Tibial artery (tissue), 4 donors: Measurements from ENCODE around the gene HEPN1.

ENCODE experiments used
- DNase-seq, 2 donors: peaks; one replicate each; pipeline ENCODE4 v3.0.0-alpha.2; 2019
- H3K27ac ChIP-seq, 2 donors: fragments of 200-600 bp; sonication (generic) in 1 of 2; 1 replicate in 1 of 2; 2 replicates in 1 of 2; pipeline ENCODE4 v1.5.1; 2018 to 2019; ENCODE audit warnings: mild to moderate bottlenecking in 1 of 2
- H3K27me3 ChIP-seq, 2 donors: fragments of 200-600 bp; sonication (generic) in 1 of 2; one replicate each; pipeline versions ENCODE4 v1.5.1 to v1.6.0; 2016 to 2019
- H3K36me3 ChIP-seq, 3 donors: fragments of 200-600 bp; sonication (generic) in 2 of 3; one replicate each; pipeline ENCODE4 v1.5.1; 2016 to 2019; ENCODE audit warnings: mild to moderate bottlenecking in 2 of 3
- H3K4me1 ChIP-seq, 4 donors: fragments of 200-600 bp; sonication (generic) in 2 of 4; 1 replicate in 3 of 4; 2 replicates in 1 of 4; pipeline ENCODE4 v1.5.1; 2016 to 2019
- H3K4me3 ChIP-seq, 2 donors: fragments of 200-600 bp; sonication (generic) in 1 of 2; 1 replicate in 1 of 2; 2 replicates in 1 of 2; pipeline ENCODE4 v1.5.1; 2018 to 2019; ENCODE audit warnings: mild to moderate bottlenecking in 2 of 2
- H3K9me3 ChIP-seq, 3 donors: fragments of 200-600 bp; sonication (generic) in 1 of 3; one replicate each; pipeline ENCODE4 v1.5.1; 2016 to 2019
- intact Hi-C: fragments of 100-400 bp; cut with DNase I; formaldehyde crosslinking; loops from one replicate; pipeline ENCODE4 v1.15.0; 2023; ENCODE audit warnings: low total_unique reads
- TF ChIP-seq, protein P1 (sequence below), 2 experiments: fragments of 200-600 bp in 1 of 2; fragments of 450-650 bp in 1 of 2; IDR thresholded peaks; one replicate each; pipeline ENCODE4 v1.5.1; 2017 to 2019; ENCODE audit warnings: antibody characterized with exemption in 2 of 2, mild to moderate bottlenecking in 1 of 2, moderate library complexity in 1 of 2

The HEPN1 gene

DNA sequence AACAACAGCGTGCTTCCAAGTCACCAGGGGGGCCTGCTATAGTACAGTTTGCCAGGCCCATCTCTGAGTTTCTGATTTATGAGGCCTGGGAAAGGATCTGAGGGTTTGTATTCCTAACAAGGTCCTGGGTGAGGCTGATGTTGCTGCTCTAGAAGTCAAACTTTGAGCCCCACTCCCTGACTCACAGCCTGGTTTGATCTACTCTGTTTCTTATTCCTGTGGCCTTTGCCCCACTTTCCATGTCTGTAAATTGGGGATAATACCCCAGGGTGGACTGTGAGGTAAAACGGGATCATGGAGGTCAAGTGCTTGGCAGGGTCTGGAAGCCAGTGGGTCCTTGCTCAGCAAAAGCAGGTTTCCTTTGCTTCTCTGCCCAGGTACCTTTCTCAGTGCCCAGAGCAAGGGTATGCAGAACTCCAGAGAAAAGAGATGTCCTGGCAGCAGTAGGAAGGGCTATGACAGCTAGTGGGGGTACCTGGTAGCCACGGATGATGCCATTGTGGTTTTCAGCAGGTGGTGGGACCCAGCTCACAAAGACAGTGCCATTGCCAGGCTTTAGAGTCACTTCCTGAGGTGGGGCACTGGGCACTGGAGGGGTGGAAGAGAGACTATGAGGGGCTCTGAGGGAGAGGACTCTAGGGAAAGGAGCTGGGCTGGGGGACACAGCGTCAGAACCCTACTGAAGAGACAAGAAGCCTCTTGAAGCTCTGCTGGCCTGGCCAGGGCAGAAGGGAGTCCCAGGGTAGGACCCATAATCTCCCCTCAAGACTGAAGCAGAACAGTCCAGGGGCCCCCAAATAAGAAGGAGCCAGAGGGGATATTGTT is 24.2 kb upstream of the HEPN1 start:
- H3K27ac ChIP-seq, result no peak overlapping the region
- H3K4me1 ChIP-seq, result peaks cover 0 to 16% (median 6%) of the 10 kb centered on the region in 4 donors
- no peak overlapping the region for H3K4me3 ChIP-seq
- no peaks in the 10 kb centered on the region for H3K9me3 ChIP-seq
- no peaks in the 10 kb centered on the region for H3K27me3 ChIP-seq
- peak in 1 of 2 donors; percentile 53 for DNase-seq
- TF ChIP-seq, protein P1, sequence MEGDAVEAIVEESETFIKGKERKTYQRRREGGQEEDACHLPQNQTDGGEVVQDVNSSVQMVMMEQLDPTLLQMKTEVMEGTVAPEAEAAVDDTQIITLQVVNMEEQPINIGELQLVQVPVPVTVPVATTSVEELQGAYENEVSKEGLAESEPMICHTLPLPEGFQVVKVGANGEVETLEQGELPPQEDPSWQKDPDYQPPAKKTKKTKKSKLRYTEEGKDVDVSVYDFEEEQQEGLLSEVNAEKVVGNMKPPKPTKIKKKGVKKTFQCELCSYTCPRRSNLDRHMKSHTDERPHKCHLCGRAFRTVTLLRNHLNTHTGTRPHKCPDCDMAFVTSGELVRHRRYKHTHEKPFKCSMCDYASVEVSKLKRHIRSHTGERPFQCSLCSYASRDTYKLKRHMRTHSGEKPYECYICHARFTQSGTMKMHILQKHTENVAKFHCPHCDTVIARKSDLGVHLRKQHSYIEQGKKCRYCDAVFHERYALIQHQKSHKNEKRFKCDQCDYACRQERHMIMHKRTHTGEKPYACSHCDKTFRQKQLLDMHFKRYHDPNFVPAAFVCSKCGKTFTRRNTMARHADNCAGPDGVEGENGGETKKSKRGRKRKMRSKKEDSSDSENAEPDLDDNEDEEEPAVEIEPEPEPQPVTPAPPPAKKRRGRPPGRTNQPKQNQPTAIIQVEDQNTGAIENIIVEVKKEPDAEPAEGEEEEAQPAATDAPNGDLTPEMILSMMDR (IDR thresholded peaks at IDR 0.05), result no peak
- intact Hi-C loops, result no loop called here
- H3K36me3 ChIP-seq, result no peaks in the 10 kb centered on the region

- H3K4me1 ChIP-seq, result peaks cover 0 to 16% (median 6%) of the 10 kb centered on the region in 4 donors
- no peak overlapping the region for H3K27ac ChIP-seq
- H3K36me3 ChIP-seq, result no peaks in the 10 kb centered on the region
- H3K27me3 ChIP-seq, result no peaks in the 10 kb centered on the region
- intact Hi-C loops, result no loop called here
- no peaks in the 10 kb centered on the region for H3K9me3 ChIP-seq
- TF ChIP-seq, protein P1 (IDR thresholded peaks at IDR 0.05), result no peak
- H3K4me3 ChIP-seq, result peak overlapping the region in 1 of 2 donors; percentile 4
- peak in 1 of 2 donors; percentile 63 for DNase-seq
Measured at GRCh38 chr11:124895471-124895971, 23.5 kb upstream of the HEPN1 start.

- TF ChIP-seq, protein P1 (IDR thresholded peaks at IDR 0.05), result no peak
- H3K27me3 ChIP-seq, result no peaks in the 10 kb centered on the region
- no peaks in the 10 kb centered on the region for H3K9me3 ChIP-seq
- peak in 1 of 2 donors; percentile 63 for DNase-seq
- H3K4me1 ChIP-seq, result peaks cover 0 to 9% (median 4%) of the 10 kb centered on the region in 4 donors
- H3K4me3 ChIP-seq, result peak overlapping the region; percentile 4 to 20
- intact Hi-C loops, result no loop called here
- peak overlapping the region; percentile 35 to 44 for H3K27ac ChIP-seq
- H3K36me3 ChIP-seq, result no peaks in the 10 kb centered on the region
Measured at GRCh38 chr11:124896071-124896750, 22.8 kb upstream of the HEPN1 start.

- H3K9me3 ChIP-seq, result no peaks in the 10 kb centered on the region
- intact Hi-C loops, result no loop called here
- H3K36me3 ChIP-seq, result no peaks in the 10 kb centered on the region
- DNase-seq, result peak in 1 of 2 donors; percentile 73
- peaks cover 0 to 5% (median 2%) of the 10 kb centered on the region in 4 donors for H3K4me1 ChIP-seq
- peak overlapping the region; percentile 35 to 44 for H3K27ac ChIP-seq
- H3K4me3 ChIP-seq, result peak overlapping the region; percentile 4 to 20
- H3K27me3 ChIP-seq, result no peaks in the 10 kb centered on the region
- TF ChIP-seq, protein P1 (IDR thresholded peaks at IDR 0.05), result no peak
Measured at GRCh38 chr11:124896821-124897391, 22.1 kb upstream of the HEPN1 start.

DNA sequence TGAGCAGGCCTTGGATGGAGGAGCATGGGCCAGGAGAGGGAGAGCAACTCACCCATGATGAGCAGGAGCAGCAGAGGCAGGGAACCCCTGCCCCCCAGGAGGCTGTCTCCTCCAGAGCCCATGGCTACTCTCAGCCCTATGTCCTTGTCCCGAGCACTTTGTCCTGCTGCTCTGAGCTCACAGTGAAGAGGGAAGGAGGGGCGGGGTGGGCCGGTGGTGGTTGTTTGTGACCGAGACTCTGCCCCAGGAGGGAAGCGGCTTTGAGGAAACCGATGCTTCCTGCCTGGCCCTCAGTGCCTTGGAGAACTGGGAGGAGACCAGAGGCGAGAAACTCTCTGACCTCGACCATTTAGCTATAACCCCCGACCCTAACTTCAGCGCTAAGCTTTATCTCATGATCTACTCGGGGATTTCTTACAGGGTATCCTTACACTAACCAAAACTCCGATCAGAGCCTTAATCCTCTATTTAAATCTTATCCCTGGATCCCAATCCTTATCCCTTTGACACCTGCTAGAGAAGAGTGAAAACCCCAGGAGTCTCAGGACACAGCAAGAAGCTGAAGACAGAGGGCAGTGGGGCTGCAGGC is 21.3 kb upstream of the HEPN1 start, which contains the start of gene ROBO4:
Gene ROBO4 (minus strand): TSS at position 192 of the 589 bp plus-strand sequence. CDS start 70 bp downstream, at position 122.
- Histone ChIP-seq H3K27ac (peak within 1 kb of the TSS; percentile 35 to 50), H3K27me3 (no peaks in the 10 kb centered on the region), H3K9me3 (no peaks in the 10 kb centered on the region), H3K4me1 (peaks cover 0 to 5% (median 2%) of the 10 kb centered on the region in 4 donors), H3K36me3 (no peaks in the 10 kb centered on the region), H3K4me3 (peak within 1 kb of the TSS; percentile 4 to 20)
- intact Hi-C loops, result no loop called here
- DNase-seq, result peak; percentile 58 to 79
- TF ChIP-seq, protein P1 (IDR thresholded peaks at IDR 0.05), result no peak
